ENCODE measurements around the gene AHNAK. TPM values are rescaled to one million over a fixed set of nuclear protein-coding genes. Genes with fewer than 3 reads are reported as not detected.

Gene AHNAK, protein sequence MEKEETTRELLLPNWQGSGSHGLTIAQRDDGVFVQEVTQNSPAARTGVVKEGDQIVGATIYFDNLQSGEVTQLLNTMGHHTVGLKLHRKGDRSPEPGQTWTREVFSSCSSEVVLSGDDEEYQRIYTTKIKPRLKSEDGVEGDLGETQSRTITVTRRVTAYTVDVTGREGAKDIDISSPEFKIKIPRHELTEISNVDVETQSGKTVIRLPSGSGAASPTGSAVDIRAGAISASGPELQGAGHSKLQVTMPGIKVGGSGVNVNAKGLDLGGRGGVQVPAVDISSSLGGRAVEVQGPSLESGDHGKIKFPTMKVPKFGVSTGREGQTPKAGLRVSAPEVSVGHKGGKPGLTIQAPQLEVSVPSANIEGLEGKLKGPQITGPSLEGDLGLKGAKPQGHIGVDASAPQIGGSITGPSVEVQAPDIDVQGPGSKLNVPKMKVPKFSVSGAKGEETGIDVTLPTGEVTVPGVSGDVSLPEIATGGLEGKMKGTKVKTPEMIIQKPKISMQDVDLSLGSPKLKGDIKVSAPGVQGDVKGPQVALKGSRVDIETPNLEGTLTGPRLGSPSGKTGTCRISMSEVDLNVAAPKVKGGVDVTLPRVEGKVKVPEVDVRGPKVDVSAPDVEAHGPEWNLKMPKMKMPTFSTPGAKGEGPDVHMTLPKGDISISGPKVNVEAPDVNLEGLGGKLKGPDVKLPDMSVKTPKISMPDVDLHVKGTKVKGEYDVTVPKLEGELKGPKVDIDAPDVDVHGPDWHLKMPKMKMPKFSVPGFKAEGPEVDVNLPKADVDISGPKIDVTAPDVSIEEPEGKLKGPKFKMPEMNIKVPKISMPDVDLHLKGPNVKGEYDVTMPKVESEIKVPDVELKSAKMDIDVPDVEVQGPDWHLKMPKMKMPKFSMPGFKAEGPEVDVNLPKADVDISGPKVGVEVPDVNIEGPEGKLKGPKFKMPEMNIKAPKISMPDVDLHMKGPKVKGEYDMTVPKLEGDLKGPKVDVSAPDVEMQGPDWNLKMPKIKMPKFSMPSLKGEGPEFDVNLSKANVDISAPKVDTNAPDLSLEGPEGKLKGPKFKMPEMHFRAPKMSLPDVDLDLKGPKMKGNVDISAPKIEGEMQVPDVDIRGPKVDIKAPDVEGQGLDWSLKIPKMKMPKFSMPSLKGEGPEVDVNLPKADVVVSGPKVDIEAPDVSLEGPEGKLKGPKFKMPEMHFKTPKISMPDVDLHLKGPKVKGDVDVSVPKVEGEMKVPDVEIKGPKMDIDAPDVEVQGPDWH (N-terminal part only)
- total RNA-seq, result 432 TPM

DNA sequence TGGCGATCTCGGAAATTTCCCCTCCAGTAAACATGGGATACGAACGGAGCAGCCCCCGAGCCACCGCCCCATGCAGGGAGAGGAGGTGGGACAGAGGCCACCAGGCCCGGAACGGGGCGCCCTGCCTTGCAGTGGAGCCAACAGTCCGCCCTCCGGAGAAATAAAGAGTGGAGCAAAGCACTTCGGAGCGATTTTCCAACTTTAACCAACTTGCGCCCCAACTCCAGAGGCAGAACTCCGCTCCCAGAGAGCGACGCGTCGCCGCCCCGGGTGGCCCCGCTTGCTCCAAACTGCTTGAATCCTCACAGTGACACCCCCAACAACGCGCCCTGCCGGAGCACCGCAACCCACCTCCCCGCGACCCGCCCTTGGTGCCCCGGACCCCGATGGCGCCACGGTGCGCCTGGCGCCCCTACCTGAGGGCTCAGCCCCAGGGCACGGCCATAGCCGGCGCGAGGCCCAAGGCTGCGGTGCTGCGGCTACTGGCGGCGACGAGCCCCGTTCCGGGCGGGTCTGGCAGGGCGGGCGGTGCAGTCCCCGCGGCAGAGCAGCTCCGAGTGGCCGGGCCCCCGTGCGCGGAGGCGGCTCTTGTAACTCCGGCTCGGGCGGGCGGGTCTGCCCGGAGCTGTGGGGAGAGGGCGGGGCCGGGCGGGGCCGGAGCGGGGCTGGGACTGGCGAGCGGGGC lies at the start of gene AHNAK:
Gene AHNAK, minus strand, starts transcription at position 563 of the 685 bp plus-strand sequence. CDS start 10,708 bp downstream, outside the sequence.
- Histone ChIP-seq H3K36me3 (ENCODE audit: control insufficient read depth in 3 of 3, insufficient read depth in 3 of 3, low read length in 3 of 3) (peaks cover 0 to 7% (median 0%) of the 10 kb centered on the region in 3 donors), H3K4me3 (ENCODE audit: low read length in 3 of 3) (peak within 1 kb of the TSS; percentile 87 to 95 (median 93)), H3K4me1 (ENCODE audit: control insufficient read depth in 3 of 3, insufficient read depth in 3 of 3, low read length in 3 of 3) (peaks cover 50 to 76% (median 75%) of the 10 kb centered on the region in 3 donors), H3K9me3 (ENCODE audit: control insufficient read depth in 3 of 3, low read length in 3 of 3) (no peaks in the 10 kb centered on the region), H3K27me3 (ENCODE audit: control insufficient read depth in 3 of 3, insufficient read depth in 3 of 3, low read length in 3 of 3) (no peaks in the 10 kb centered on the region), H3K9ac (ENCODE audit: low read depth in 1 of 3, low read length in 3 of 3) (peak within 1 kb of the TSS; percentile 98 to 100 (median 99)), H3K27ac (ENCODE audit: low read depth, low read length) (peak within 1 kb of the TSS; percentile 94)

- Histone ChIP-seq H3K9ac (ENCODE audit: low read depth in 1 of 3, low read length in 3 of 3) (no peak overlapping the region), H3K9me3 (ENCODE audit: control insufficient read depth in 3 of 3, low read length in 3 of 3) (no peaks in the 10 kb centered on the region), H3K27me3 (ENCODE audit: control insufficient read depth in 3 of 3, insufficient read depth in 3 of 3, low read length in 3 of 3) (no peaks in the 10 kb centered on the region), H3K36me3 (ENCODE audit: control insufficient read depth in 3 of 3, insufficient read depth in 3 of 3, low read length in 3 of 3) (peaks cover 46 to 49% (median 48%) of the 10 kb centered on the region in 3 donors), H3K4me3 (ENCODE audit: low read length in 3 of 3) (no peak overlapping the region), H3K27ac (ENCODE audit: low read depth, low read length) (no peak overlapping the region), H3K4me1 (ENCODE audit: control insufficient read depth in 3 of 3, insufficient read depth in 3 of 3, low read length in 3 of 3) (peaks cover 36 to 42% (median 42%) of the 10 kb centered on the region in 3 donors)
Measured at GRCh38 chr11:62595124-62595523, 48.5 kb upstream of the AHNAK start.

DNA sequence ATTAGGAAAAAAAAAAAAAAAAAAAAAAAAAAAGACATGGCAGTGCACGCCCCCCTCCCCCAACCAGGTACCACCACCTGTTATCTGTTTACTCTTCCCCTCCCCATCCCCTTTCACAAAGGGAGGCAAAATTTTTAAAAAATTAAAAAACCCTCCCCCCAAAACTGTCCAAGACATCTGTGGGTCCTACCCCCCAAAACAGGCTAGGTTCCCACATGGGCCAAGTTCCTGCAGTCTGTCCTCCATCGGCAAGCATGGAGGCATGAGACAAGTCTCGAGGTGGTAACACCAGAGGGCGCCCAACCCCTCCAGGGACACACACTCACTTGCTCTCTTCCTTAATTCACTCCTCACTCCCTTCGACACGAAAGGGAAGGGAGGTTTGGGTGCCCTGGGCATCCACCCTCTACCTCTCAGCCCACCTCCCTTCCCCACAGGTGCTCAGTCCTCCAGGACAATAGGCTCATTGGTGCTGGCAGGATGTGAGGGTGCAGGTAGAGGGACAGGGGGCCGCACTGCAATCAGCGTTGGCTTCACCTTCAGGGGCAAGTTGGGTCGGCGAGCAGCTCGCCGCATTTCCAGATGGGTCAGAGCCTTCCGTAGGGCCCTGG lies 46.9 kb upstream of the AHNAK start:
- no peaks in the 10 kb centered on the region for H3K27me3 ChIP-seq (ENCODE audit: control insufficient read depth in 3 of 3, insufficient read depth in 3 of 3, low read length in 3 of 3)
- H3K27ac ChIP-seq (ENCODE audit: low read depth, low read length), result no peak overlapping the region
- H3K4me3 ChIP-seq (ENCODE audit: low read length in 3 of 3), result no peak overlapping the region
- peak overlapping the region in 1 of 3 donors; percentile 83 for H3K9ac ChIP-seq (ENCODE audit: low read depth in 1 of 3, low read length in 3 of 3)
- peaks cover 26 to 36% (median 32%) of the 10 kb centered on the region in 3 donors for H3K4me1 ChIP-seq (ENCODE audit: control insufficient read depth in 3 of 3, insufficient read depth in 3 of 3, low read length in 3 of 3)
- peaks cover 44 to 50% (median 44%) of the 10 kb centered on the region in 3 donors for H3K36me3 ChIP-seq (ENCODE audit: control insufficient read depth in 3 of 3, insufficient read depth in 3 of 3, low read length in 3 of 3)
- no peaks in the 10 kb centered on the region for H3K9me3 ChIP-seq (ENCODE audit: control insufficient read depth in 3 of 3, low read length in 3 of 3)

DNA sequence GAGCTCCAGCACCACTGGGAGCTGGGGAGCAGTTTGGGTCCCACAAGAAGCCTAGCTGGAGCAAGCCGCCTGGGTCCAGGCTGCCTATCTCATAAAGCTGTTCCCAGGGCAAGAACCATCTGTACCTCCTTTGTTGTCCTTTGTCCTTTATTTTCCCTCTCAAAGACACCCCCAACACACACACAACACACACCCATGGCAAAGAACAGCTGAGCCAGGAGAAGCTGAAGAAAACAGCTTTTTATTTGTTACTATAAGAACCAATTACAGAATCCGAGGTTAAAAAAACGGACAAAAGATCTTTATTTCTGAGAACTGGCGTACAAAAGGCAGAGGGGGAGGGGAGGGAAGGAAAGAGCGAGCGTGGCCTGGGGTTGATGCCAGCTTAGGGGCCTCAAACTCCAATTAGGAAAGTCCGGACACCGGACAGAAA lies 46.4 kb upstream of the AHNAK start:
- no peaks in the 10 kb centered on the region for H3K9me3 ChIP-seq (ENCODE audit: control insufficient read depth in 3 of 3, low read length in 3 of 3)
- H3K4me3 ChIP-seq (ENCODE audit: low read length in 3 of 3), result no peak overlapping the region
- H3K27ac ChIP-seq (ENCODE audit: low read depth, low read length), result peak overlapping the region; percentile 95
- H3K27me3 ChIP-seq (ENCODE audit: control insufficient read depth in 3 of 3, insufficient read depth in 3 of 3, low read length in 3 of 3), result no peaks in the 10 kb centered on the region
- peak overlapping the region in 2 of 3 donors; percentile 83 to 90 for H3K9ac ChIP-seq (ENCODE audit: low read depth in 1 of 3, low read length in 3 of 3)
- peaks cover 26 to 36% (median 28%) of the 10 kb centered on the region in 3 donors for H3K4me1 ChIP-seq (ENCODE audit: control insufficient read depth in 3 of 3, insufficient read depth in 3 of 3, low read length in 3 of 3)
- H3K36me3 ChIP-seq (ENCODE audit: control insufficient read depth in 3 of 3, insufficient read depth in 3 of 3, low read length in 3 of 3), result peaks cover 43 to 49% (median 47%) of the 10 kb centered on the region in 3 donors

- H3K9me3 ChIP-seq (ENCODE audit: control insufficient read depth in 3 of 3, low read length in 3 of 3), result no peaks in the 10 kb centered on the region
- H3K9ac ChIP-seq (ENCODE audit: low read depth in 1 of 3, low read length in 3 of 3), result peak overlapping the region; percentile 83 to 90 (median 90)
- peak overlapping the region; percentile 95 for H3K27ac ChIP-seq (ENCODE audit: low read depth, low read length)
- peaks cover 26 to 36% (median 26%) of the 10 kb centered on the region in 3 donors for H3K4me1 ChIP-seq (ENCODE audit: control insufficient read depth in 3 of 3, insufficient read depth in 3 of 3, low read length in 3 of 3)
- peaks cover 40 to 48% (median 46%) of the 10 kb centered on the region in 3 donors for H3K36me3 ChIP-seq (ENCODE audit: control insufficient read depth in 3 of 3, insufficient read depth in 3 of 3, low read length in 3 of 3)
- H3K4me3 ChIP-seq (ENCODE audit: low read length in 3 of 3), result peak overlapping the region; percentile 73 to 89 (median 77)
- H3K27me3 ChIP-seq (ENCODE audit: control insufficient read depth in 3 of 3, insufficient read depth in 3 of 3, low read length in 3 of 3), result no peaks in the 10 kb centered on the region
Measured at GRCh38 chr11:62592146-62592815, 45.7 kb upstream of the AHNAK start.

GRCh38 chr11:62591448-62592145 lies 45.0 kb upstream of the AHNAK start, which contains the start of gene TUT1:
TUT1 (minus strand) TSS chr11:62591523; CDS start chr11:62591485, 38 bp downstream.
- peaks cover 40 to 45% (median 42%) of the 10 kb centered on the region in 3 donors for H3K36me3 ChIP-seq (ENCODE audit: control insufficient read depth in 3 of 3, insufficient read depth in 3 of 3, low read length in 3 of 3)
- peaks cover 26 to 36% (median 26%) of the 10 kb centered on the region in 3 donors for H3K4me1 ChIP-seq (ENCODE audit: control insufficient read depth in 3 of 3, insufficient read depth in 3 of 3, low read length in 3 of 3)
- H3K27me3 ChIP-seq (ENCODE audit: control insufficient read depth in 3 of 3, insufficient read depth in 3 of 3, low read length in 3 of 3), result no peaks in the 10 kb centered on the region
- H3K9me3 ChIP-seq (ENCODE audit: control insufficient read depth in 3 of 3, low read length in 3 of 3), result no peaks in the 10 kb centered on the region
- H3K27ac ChIP-seq (ENCODE audit: low read depth, low read length), result peak within 1 kb of the TSS; percentile 95
- peak within 1 kb of the TSS; percentile 81 to 97 (median 89) for H3K4me3 ChIP-seq (ENCODE audit: low read length in 3 of 3)
- peak within 1 kb of the TSS; percentile 91 to 94 (median 93) for H3K9ac ChIP-seq (ENCODE audit: low read depth in 1 of 3, low read length in 3 of 3)

- H3K27ac ChIP-seq (ENCODE audit: low read depth, low read length), result no peak overlapping the region
- peaks cover 26 to 36% (median 26%) of the 10 kb centered on the region in 3 donors for H3K4me1 ChIP-seq (ENCODE audit: control insufficient read depth in 3 of 3, insufficient read depth in 3 of 3, low read length in 3 of 3)
- H3K4me3 ChIP-seq (ENCODE audit: low read length in 3 of 3), result no peak overlapping the region
- H3K27me3 ChIP-seq (ENCODE audit: control insufficient read depth in 3 of 3, insufficient read depth in 3 of 3, low read length in 3 of 3), result no peaks in the 10 kb centered on the region
- no peak overlapping the region for H3K9ac ChIP-seq (ENCODE audit: low read depth in 1 of 3, low read length in 3 of 3)
- peaks cover 26 to 32% (median 27%) of the 10 kb centered on the region in 3 donors for H3K36me3 ChIP-seq (ENCODE audit: control insufficient read depth in 3 of 3, insufficient read depth in 3 of 3, low read length in 3 of 3)
- H3K9me3 ChIP-seq (ENCODE audit: control insufficient read depth in 3 of 3, low read length in 3 of 3), result no peaks in the 10 kb centered on the region
Measured at GRCh38 chr11:62588966-62589637, 42.5 kb upstream of the AHNAK start.
